GM21529 (cell line): Measurements from ENCODE around the gene MARS2.
"Not testable (repeated sequence)": the region's sequence is repeated elsewhere in the genome, so short reads cannot be mapped to it uniquely, and the experiment has no call there.

Experiments
- ATAC-seq: cut with Tn5 transposase; IDR thresholded peaks from one replicate; pipeline ENCODE4 v1.9.1; 2021; ENCODE audit not compliant: unreplicated experiment

The MARS2 gene

GRCh38 chr2:197705912-197706838 lies 1.0 kb downstream of the MARS2 start:
- no peak for ATAC-seq

GRCh38 chr2:197706839-197707207 lies 1.7 kb downstream of the MARS2 start:
- no peak for ATAC-seq

- peak; percentile 17 for ATAC-seq
Measured at GRCh38 chr2:197707316-197708213, 2.4 kb downstream of the MARS2 start.

GRCh38 chr2:197708331-197708730 lies 3.2 kb downstream of the MARS2 start:
- no peak for ATAC-seq

- not testable (repeated sequence) for ATAC-seq
Measured at GRCh38 chr2:197709140-197709539, 4.0 kb downstream of the MARS2 start.

- ATAC-seq = peak; percentile 77
Measured at GRCh38 chr2:197710424-197711042, 5.4 kb downstream of the MARS2 start.

- ATAC-seq = no peak
Measured at GRCh38 chr2:197711578-197711977, 6.4 kb downstream of the MARS2 start.

- ATAC-seq = no peak
Measured at GRCh38 chr2:197713271-197713670, 8.1 kb downstream of the MARS2 start.

- ATAC-seq = no peak
Measured at GRCh38 chr2:197717863-197718262, 12.7 kb downstream of the MARS2 start.

- ATAC-seq = no peak
Measured at GRCh38 chr2:197727011-197727410, 21.8 kb downstream of the MARS2 start.

GRCh38 chr2:197728555-197729544 lies 23.7 kb downstream of the MARS2 start:
- not testable (repeated sequence) for ATAC-seq

- ATAC-seq = no peak
Measured at GRCh38 chr2:197740200-197740599, 35.0 kb downstream of the MARS2 start.
